IPS-18c (cell line): ENCODE data around the gene HTR3A.
"Not testable (repeated sequence)": the region's sequence is repeated elsewhere in the genome, so short reads cannot be mapped to it uniquely, and the experiment has no call there.

Experiments
- H3K4me3 ChIP-seq: 2 replicates; pipeline ENCODE4 v1.7.0; 2013; ENCODE audit warnings: low read depth, mild to moderate bottlenecking, low read length, moderate library complexity; ENCODE audit not compliant: insufficient read depth
- H3K9me3 ChIP-seq: one replicate; pipeline ENCODE4 v1.6.1; 2013; ENCODE audit warnings: mild to moderate bottlenecking, low read length, moderate library complexity; ENCODE audit not compliant: control insufficient read depth, insufficient read depth

The HTR3A gene

DNA sequence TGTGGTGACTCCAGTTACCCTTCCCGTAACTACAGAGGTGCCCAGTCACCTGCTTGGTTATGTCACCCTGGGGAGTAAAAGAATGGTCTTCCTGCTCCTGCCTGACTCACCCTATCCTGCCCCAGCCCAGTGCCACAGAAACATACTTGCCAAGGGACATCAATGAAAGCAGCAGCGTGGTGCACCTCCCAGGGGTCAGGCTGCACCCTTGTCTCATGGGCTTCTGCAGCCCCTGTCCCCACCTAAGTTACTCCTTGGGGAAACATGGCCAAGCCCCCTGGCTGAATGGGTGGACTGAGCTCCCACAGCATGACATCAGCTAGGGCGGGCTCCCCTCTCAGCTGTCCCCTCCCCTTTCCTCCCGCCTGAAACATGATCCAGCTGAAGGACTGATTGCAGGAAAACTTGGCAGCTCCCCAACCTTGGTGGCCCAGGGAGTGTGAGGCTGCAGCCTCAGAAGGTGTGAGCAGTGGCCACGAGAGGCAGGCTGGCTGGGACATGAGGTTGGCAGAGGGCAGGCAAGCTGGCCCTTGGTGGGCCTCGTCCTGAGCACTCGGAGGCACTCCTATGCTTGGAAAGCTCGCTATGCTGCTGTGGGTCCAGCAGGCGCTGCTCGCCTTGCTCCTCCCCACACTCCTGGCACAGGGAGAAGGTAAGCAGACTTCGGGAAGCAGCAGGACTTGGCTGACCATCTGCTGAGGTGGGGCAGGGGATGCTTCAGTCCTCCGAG, at the start of gene HTR3A:
HTR3A (plus strand) TSS at position 368 of the 730 bp plus-strand sequence; CDS start at position 586, 218 bp downstream.
- Histone ChIP-seq H3K4me3 (no peak within 1 kb of the TSS), H3K9me3 (peaks cover 2% of the 10 kb centered on the region)

DNA sequence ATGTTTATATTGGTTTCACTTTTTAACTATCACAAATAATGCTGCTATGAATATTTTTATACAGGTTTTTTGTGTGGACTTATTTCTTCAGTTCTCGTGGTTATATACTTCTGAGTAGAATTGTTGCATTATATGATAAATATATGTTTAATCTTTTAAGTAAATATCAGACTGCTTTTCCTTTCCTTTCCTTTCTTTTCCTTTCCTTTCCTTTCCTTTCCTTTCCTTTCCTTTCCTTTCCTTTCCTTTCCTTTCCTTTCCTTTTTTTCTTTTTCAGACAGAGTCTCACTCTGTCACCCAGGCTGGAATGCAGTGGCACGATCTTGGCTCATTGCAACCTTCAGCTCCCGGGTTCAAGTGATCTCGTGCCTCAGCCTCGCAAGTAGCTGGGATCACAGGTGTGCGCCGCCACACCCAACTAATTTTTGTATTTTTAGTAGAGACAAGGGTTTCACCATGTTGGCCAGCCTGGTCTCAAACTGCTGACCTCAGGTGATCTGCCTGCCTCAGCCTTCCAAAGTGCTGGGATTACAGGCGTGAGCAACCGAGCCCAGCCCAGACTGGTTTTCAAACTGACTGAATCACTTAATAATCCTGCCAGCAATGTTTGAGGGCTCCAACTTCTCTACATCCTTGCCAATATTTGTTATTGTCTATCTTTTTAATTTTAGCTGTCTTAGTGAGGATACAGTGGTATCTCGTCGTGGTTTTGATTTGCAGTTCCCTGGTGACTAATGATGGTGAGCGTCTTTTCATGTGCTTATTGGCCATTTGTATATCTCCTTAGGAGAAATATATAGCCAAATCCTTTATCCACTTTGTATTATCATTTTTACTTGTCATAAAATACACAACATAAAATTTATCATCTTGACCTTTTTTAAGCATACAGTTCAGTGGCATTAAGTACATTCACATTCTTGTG, 48.4 kb upstream of the HTR3A start:
- no peaks in the 10 kb centered on the region for H3K9me3 ChIP-seq
- H3K4me3 ChIP-seq: no peak overlapping the region

DNA sequence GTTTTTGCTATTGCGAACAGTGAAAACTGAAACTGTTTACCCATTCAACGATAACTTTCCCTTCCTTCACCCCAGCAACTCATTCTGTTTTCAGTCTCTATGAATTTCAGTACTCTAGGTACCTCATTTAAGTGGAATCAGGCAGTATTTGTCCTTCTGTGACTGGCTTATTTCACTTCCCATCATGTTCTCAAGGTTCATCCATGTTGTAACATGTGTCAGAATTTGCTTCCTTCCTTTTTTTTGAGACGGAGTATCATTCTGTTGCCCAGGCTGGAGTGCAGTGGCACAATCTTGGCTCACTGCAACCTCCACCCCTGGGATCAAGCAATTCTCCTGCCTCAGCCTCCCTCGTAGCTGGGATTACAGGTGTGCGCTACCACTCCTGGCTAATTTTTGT, 46.6 kb upstream of the HTR3A start:
- Histone ChIP-seq H3K9me3 (no peaks in the 10 kb centered on the region), H3K4me3 (no peak overlapping the region)

GRCh38 chr11:113932788-113933187, 42.1 kb upstream of the HTR3A start:
- H3K4me3 ChIP-seq: no peak overlapping the region
- H3K9me3 ChIP-seq: no peaks in the 10 kb centered on the region

- not testable (repeated sequence) for H3K9me3 ChIP-seq
These were observed 40.7 kb upstream of the HTR3A start for GRCh38 chr11:113934193-113934592.

GRCh38 chr11:113934761-113935160, 40.1 kb upstream of the HTR3A start:
- Histone ChIP-seq H3K4me3 (no peak overlapping the region), H3K9me3 (no peaks in the 10 kb centered on the region)

More at GRCh38 chr11:113934193-113934592, 40.7 kb upstream of the HTR3A start:
- H3K4me3 ChIP-seq: not testable (repeated sequence)

GRCh38 chr11:113935858-113936257, 39.0 kb upstream of the HTR3A start:
- H3K4me3 ChIP-seq: no peak overlapping the region
- no peaks in the 10 kb centered on the region for H3K9me3 ChIP-seq

DNA sequence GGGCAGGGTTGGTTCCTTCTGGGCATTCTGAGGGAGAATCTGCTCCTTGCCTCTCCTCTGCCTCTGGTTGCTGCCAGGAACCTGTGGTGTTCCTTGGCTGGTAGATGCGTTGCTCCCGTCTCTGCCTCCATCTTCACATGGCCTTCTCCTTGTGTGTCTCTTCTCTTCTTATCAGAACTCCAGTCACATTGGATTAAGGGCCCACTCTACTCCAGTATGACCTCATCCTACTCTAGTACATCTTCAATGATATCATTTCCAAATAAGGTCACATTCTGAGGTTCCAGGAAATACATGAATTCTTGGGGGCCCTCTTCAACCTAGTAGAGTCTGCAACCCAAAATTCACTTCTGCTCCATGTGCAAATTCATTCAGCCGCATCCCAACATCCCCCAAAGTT, 37.0 kb upstream of the HTR3A start:
- Histone ChIP-seq H3K4me3 (no peak overlapping the region), H3K9me3 (no peaks in the 10 kb centered on the region)

DNA sequence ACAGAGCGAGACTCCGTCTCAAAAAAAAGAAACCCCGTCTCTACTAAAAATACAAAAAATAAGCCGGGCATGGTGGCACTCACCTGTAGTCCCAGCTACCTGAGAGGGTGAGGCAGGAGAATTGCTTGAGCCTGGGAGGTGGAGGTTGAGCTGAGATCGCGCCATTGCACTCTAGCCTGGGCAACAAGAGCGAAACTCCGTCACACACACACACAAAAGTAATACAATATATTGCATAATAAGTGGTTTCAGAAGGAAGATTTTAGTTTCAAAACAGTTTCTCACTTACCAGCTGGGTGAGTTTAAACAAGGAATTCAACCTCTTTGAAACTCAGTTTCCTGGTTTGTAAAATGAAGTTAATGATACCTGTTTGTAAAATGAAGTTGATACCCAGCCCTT, 32.7 kb upstream of the HTR3A start:
- no peak overlapping the region for H3K4me3 ChIP-seq

DNA sequence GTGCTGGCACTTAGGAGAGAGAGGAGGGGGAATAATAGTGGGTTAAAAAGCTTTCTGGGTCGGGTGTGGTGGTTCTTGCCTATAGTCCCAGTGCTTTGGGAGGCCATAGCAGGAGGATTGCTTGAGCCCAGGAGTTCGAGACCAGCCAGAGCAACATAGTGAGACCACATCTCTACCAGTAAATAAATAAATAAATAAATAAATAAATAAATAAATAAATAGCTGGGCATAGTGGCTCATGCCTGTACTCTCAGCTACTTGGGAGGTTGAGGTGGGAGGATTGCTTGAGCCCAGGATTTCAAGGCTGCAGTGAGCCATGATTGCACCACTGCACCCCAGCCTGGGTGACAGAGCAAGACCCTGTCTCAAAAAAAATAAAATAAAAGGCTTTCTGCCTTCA, 28.7 kb upstream of the HTR3A start:
- not testable (repeated sequence) for H3K9me3 ChIP-seq, H3K4me3 ChIP-seq

More for the DNA sequence above, 32.7 kb upstream of the HTR3A start:
- no peaks in the 10 kb centered on the region for H3K9me3 ChIP-seq

- no peaks in the 10 kb centered on the region for H3K9me3 ChIP-seq
- no peak overlapping the region for H3K4me3 ChIP-seq
These were observed 26.9 kb upstream of the HTR3A start for GRCh38 chr11:113947994-113948393.

- Histone ChIP-seq H3K4me3 (no peak overlapping the region), H3K9me3 (no peaks in the 10 kb centered on the region)
These were observed 25.0 kb upstream of the HTR3A start for GRCh38 chr11:113949891-113950290.

- H3K9me3 ChIP-seq: no peaks in the 10 kb centered on the region
- H3K4me3 ChIP-seq: no peak overlapping the region
These were observed 23.4 kb upstream of the HTR3A start for GRCh38 chr11:113951537-113951936.

DNA sequence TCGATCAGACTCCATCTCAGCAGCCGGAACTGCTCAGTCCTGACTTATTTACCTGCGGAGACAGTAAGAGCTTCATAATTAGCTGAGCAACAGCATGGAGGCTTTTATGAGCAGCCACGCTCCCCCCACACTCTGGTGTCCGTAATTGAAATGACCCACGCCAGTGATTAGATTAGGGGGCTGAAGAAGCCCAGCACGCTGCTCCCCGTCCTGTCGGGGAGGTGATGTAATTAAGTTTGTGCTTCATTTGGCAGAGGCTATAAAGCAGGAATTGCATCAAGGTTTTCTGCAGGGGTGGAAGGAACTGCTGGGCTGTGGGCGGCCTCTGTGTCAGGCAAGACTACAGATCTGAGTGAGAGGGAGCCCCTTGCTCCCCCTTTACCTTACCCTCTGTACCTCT, 22.8 kb upstream of the HTR3A start:
- Histone ChIP-seq H3K4me3 (no peak overlapping the region), H3K9me3 (no peaks in the 10 kb centered on the region)

- no peaks in the 10 kb centered on the region for H3K9me3 ChIP-seq
These were observed 22.3 kb upstream of the HTR3A start for GRCh38 chr11:113952588-113952987.

DNA sequence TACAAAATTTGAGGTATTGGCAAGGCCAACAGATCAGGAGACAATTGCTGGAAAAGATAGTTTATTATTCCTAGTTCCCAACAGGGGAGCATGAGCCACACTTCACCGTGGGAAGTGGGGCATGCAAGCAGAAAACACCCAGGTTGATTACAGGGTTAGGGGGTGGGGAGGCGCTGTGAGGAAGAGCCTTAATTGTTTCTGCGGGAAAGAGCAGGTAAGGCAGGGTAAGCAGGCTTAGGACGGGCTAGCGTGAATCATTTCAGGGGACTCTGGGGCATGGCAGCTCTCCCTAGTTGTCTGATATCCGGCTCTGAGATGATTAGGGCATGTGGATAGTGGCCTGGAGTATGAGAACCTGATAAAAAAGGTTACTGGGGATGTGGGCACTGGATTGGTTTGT, 20.7 kb upstream of the HTR3A start:
- H3K4me3 ChIP-seq: no peak overlapping the region
- H3K9me3 ChIP-seq: no peaks in the 10 kb centered on the region

More at GRCh38 chr11:113952588-113952987, 22.3 kb upstream of the HTR3A start:
- H3K4me3 ChIP-seq: no peak overlapping the region

DNA sequence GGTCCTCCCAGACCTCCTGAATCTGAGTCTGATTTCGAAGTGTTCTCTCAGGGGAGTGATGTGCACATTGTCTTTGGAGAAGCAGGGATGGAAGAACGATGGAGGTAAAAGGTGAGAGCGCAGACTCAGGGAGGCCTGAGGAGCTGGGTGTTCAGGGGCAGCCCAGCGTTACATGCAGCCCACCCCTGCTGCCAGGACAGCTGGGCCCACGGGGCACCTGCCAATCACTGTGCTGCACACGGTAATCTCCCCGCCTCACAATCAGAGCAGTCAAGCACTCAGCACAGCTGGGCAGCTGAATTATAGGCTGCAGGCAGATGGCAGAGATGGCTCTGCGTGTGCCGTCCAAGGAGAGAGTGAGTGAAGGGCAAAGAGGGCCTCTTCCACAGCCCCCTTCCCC, 17.9 kb upstream of the HTR3A start:
- no peaks in the 10 kb centered on the region for H3K9me3 ChIP-seq
- no peak overlapping the region for H3K4me3 ChIP-seq

- Histone ChIP-seq H3K4me3 (no peak overlapping the region), H3K9me3 (peaks cover 2% of the 10 kb centered on the region)
These were observed 14.1 kb upstream of the HTR3A start for GRCh38 chr11:113960702-113961330.
